Fibroblast of pulmonary artery (primary cell): ENCODE measurements around the gene LYRM4.
A peak's percentile ranks its signal among the peaks of the same experiment; 100 is the strongest.

Experiments
- DNase-seq: peaks from one replicate; pipeline ENCODE4 v3.0.0-alpha.2; 2010; ENCODE audit warnings: low read depth
- H3K4me3 ChIP-seq: replicated peaks from 2 replicates; pipeline ENCODE4 v1.5.1; 2011; ENCODE audit warnings: low read depth, mild to moderate bottlenecking, control low read depth, low read length, moderate library complexity
- TF ChIP-seq, protein P1 (sequence below): IDR thresholded peaks from 2 replicates; pipeline ENCODE4 v1.5.1; 2011; ENCODE audit warnings: mild to moderate bottlenecking, control low read depth, low read length, inconsistent platforms; ENCODE audit errors: missing control alignments

Gene LYRM4

DNA sequence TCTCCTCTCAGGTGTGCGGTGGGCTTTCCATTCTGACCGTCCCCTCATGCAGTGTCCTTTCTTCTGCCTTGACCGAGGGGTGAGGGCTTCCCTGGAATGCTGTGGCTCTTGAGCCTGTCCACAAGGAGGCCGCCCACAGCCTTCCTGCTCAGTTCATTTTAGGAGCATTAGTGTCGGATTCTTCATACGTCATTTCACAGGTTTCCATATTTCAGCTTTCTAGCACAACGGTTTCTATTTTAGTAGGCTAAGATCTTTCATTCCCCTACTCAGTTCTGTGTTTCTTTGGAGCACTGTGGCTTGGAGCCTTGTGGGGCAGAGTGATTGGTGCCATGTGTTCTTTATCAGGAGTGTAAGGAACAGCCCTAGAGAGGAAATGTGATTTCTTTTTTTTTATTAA, 170.1 kb downstream of the LYRM4 start:
- DNase-seq = no peak
- TF ChIP-seq, protein P1, sequence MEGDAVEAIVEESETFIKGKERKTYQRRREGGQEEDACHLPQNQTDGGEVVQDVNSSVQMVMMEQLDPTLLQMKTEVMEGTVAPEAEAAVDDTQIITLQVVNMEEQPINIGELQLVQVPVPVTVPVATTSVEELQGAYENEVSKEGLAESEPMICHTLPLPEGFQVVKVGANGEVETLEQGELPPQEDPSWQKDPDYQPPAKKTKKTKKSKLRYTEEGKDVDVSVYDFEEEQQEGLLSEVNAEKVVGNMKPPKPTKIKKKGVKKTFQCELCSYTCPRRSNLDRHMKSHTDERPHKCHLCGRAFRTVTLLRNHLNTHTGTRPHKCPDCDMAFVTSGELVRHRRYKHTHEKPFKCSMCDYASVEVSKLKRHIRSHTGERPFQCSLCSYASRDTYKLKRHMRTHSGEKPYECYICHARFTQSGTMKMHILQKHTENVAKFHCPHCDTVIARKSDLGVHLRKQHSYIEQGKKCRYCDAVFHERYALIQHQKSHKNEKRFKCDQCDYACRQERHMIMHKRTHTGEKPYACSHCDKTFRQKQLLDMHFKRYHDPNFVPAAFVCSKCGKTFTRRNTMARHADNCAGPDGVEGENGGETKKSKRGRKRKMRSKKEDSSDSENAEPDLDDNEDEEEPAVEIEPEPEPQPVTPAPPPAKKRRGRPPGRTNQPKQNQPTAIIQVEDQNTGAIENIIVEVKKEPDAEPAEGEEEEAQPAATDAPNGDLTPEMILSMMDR = no peak
- no peak overlapping the region for H3K4me3 ChIP-seq

DNA sequence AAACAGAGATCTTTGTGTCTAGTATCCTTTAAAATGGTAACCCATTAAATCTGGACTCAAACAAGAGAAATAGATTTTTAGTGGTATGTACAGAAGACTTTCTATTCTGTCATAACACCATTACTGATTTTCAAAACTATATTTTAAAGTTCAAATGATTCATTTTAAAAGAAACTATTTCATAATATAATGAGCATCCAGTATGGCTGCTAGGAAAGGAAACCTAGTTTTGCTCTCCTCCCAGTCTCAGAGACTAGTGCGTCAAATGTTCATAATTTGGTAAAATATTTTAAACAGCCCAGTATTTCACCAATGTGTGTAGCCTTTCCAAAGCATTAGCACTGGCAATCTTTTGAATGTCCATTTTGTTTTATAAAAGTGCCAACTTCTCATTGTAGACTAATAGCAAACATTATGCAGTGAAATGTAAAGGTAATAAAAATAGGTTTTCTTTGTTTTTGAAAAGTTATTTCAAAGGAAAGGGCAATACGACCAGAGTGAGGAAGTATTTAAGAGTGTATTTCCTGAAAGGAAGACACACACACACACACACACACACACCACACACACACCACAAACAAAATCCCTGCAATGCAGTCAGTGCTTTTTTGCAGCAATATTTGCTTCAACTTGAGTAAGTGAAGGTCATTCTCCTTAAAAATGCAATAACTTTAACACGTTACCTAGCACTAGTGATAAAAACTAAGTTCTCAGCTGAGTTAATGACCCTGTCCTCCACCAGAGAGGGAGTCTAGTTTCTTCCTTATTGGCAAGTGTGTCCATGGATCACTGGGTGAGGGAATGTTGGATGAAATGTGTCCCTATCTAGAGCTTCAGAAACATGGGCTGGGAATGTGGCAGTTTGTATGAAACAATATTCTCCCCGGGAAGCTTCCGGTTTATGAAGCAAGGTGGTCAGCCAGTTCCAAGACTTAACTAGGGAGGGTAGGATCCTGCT, 171.0 kb downstream of the LYRM4 start:
- H3K4me3 ChIP-seq = no peak overlapping the region
- DNase-seq = no peak
- TF ChIP-seq, protein P1 = no peak

DNA sequence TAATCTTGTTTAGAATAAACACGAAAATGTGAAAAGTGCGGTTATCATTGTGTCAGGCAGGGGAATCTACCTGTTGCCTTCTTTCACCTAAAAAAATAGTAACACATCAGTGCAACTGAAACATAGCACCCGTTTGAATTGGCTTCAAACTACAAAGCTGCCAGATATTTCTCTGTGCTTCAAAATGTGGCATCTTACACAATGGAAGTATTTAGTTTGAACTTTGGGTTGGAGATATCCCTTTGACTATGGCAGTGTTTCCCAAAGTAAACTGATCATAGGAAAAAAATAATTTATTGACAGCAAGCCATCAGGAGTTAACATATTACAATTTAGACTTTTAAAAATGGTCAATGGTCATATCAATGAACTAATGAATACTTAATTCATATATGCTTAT, 172.0 kb downstream of the LYRM4 start:
- TF ChIP-seq, protein P1 = no peak
- no peak for DNase-seq
- no peak overlapping the region for H3K4me3 ChIP-seq

DNA sequence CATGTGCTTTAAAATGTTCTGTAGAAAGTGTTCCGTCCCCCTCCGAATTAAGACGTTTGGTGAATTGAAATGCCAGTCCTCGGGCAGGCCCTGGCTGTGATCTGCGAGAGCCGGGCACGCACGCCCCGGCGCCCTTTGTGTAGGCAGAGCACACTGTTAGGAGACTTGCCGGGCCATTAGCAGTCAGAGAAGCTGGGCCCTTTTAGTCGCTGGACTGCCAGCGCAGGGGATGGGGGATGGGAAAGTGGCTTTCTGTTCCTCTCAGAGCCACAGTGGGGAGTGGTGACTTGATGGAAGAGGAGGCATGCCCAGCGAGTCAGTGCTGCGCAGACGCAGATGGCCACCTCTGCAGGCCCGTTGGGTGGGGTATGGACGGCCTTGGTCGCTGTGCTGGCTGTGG, 173.4 kb downstream of the LYRM4 start:
- H3K4me3 ChIP-seq = no peak overlapping the region
- DNase-seq = no peak

DNA sequence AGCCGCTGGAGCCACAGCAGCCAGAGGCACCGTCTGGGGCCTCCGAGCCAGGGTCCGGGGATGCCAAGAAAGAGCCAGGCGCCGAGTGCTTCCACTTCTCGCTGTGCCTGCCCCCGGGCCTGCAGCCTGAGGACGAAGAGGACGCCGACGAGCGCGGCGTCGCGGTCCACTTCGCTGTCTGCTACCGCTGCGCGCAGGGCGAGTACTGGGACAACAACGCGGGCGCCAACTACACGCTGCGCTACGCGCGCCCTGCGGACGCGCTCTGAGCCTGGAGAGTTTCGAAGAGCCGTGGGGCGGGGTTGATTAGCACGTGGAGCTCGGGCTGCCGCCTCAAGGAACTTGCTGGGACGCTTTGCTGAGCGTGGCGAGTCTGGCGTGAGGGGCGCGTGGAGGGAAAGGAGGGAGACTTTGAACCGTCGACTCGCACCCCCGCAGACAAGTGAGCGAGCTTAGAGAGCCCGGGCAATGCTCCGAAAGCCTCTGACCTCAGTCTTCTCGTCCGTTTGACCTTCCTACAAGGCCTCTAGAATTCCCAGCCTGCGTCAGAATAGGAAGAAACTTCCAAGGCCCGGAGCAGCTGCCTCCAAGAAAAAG, 174.4 kb downstream of the LYRM4 start:
- TF ChIP-seq, protein P1 = no peak
- peak overlapping the region; percentile 10 for H3K4me3 ChIP-seq
- no peak for DNase-seq

More for the DNA sequence above, 173.4 kb downstream of the LYRM4 start:
- TF ChIP-seq, protein P1 = no peak

DNA sequence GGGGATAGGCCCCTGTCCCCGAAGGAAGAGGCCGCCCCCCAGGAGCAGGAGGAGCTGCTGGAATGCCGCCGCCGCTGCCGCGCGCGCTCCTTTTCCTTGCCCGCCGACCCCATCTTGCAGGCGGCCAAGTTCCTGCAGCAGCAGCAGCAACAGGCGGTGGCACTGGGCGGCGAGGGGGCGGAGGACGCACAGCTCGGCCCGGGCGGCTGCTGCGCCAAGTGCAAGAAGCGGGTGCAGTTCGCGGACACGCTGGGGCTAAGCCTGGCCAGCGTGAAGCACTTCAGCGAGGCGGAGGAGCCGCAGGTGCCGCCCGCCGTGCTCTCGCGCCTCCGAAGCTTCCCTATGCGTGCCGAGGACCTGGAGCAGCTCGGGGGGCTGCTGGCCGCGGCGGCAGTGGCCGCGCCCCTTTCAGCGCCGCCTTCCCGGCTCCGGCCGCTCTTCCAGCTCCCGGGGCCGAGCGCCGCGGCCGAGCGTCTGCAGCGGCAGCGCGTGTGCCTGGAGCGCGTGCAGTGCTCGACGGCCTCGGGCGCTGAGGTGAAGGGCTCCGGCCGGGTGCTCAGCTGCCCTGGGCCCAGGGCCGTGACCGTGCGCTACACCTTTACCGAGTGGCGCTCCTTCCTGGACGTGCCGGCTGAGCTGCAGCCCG, 175.0 kb downstream of the LYRM4 start:
- peak; percentile 48 for DNase-seq
- TF ChIP-seq, protein P1 = no peak
- H3K4me3 ChIP-seq = peak overlapping the region; percentile 58
